Measurements from ENCODE around the gene TINAGL1. TPM values are rescaled to one million over a fixed set of nuclear protein-coding genes. Genes with fewer than 3 reads are reported as not detected.

The TINAGL1 gene
- total and polyA plus RNA-seq, 2 donors (not counting 1 experiment from before 2014, with no cell fraction given), result 3.0 to 92.5 TPM

DNA sequence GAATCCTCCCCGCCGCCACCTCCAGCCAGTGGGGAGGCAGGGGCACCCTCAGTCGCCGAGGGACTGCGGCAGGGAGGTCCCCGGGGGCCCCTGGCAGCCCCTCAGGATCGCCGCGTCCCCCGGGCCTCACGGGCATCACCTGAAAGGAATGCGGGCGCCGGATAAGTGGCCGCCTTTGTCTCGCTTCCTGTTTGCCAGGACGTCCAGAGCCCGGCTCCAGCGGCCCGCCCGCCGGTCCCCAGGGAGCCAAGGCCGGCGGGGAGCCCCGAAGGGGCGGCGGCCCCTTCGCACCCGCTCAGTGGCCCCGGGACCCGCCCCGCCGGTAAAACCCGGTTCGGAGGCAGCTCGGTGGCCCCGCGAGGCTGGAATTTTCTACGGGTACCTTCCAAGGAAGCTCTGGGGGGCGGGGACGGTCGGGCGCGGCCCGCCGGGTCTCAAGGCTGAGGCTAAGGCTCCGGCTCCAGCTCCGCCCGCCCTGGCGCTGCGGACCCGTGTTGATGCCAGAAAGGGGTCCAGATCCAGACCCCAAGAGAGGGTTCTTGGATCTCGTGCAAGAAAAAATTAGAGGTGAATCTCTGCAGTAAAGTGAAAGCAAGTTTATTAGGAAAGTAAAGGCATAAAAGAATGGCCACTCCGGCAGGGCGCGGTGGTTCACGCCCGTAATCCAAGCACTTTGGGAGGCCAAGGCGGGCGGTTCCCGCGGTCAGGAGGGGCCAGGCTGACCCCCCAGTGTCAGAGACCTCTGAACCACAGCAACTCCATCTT, 12.6 kb downstream of the TINAGL1 start:
- no peaks in the 10 kb centered on the region for H3K9me3 ChIP-seq (ENCODE audit: control insufficient read depth, insufficient read depth, low read depth, low read length)
- H3K27ac ChIP-seq (ENCODE audit: insufficient read depth, low read length), result no peak overlapping the region
- peak in 1 of 2 donors; percentile 40 for DNase-seq (ENCODE audit: low read depth in 2 of 2)
- TF ChIP-seq, protein P1, sequence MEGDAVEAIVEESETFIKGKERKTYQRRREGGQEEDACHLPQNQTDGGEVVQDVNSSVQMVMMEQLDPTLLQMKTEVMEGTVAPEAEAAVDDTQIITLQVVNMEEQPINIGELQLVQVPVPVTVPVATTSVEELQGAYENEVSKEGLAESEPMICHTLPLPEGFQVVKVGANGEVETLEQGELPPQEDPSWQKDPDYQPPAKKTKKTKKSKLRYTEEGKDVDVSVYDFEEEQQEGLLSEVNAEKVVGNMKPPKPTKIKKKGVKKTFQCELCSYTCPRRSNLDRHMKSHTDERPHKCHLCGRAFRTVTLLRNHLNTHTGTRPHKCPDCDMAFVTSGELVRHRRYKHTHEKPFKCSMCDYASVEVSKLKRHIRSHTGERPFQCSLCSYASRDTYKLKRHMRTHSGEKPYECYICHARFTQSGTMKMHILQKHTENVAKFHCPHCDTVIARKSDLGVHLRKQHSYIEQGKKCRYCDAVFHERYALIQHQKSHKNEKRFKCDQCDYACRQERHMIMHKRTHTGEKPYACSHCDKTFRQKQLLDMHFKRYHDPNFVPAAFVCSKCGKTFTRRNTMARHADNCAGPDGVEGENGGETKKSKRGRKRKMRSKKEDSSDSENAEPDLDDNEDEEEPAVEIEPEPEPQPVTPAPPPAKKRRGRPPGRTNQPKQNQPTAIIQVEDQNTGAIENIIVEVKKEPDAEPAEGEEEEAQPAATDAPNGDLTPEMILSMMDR (conservative IDR thresholded peaks at IDR 0.05 in 1 of 2, IDR thresholded peaks at IDR 0.05 in 1 of 2; ENCODE audit: low read depth in 1 of 2, low read length in 2 of 2), result no peak
- TF ChIP-seq EZH2 (IDR thresholded peaks at IDR 0.05; ENCODE audit: low read length, missing control alignments), result no peak
- no peaks in the 10 kb centered on the region for H3K79me2 ChIP-seq (ENCODE audit: control insufficient read depth, insufficient read depth, low read length)
- H2AFZ ChIP-seq (ENCODE audit: low read length), result no peak overlapping the region
- no peaks in the 10 kb centered on the region for H4K20me1 ChIP-seq (ENCODE audit: control insufficient read depth, extremely low read depth, insufficient read depth, low read length)
- H3K27me3 ChIP-seq (ENCODE audit: control insufficient read depth, insufficient read depth, low read length), result no peaks in the 10 kb centered on the region
- H3K36me3 ChIP-seq (ENCODE audit: control insufficient read depth, insufficient read depth, low read length), result no peaks in the 10 kb centered on the region
- peak overlapping the region in 1 of 4 experiments; percentile 42 for H3K4me3 ChIP-seq (replicated peaks in 1 of 4; ENCODE audit: control extremely low read depth in 1 of 4, insufficient read depth in 1 of 4, low read depth in 3 of 4, low read length in 4 of 4)
- peak overlapping the region; percentile 68 for H3K4me2 ChIP-seq (ENCODE audit: extremely low read depth, insufficient read depth, low read length)
- peaks cover 4% of the 10 kb centered on the region for H3K4me1 ChIP-seq (ENCODE audit: control insufficient read depth, extremely low read depth, insufficient read depth, low read length)
- peak overlapping the region; percentile 30 for H3K9ac ChIP-seq (ENCODE audit: insufficient read depth, low read length)

DNA sequence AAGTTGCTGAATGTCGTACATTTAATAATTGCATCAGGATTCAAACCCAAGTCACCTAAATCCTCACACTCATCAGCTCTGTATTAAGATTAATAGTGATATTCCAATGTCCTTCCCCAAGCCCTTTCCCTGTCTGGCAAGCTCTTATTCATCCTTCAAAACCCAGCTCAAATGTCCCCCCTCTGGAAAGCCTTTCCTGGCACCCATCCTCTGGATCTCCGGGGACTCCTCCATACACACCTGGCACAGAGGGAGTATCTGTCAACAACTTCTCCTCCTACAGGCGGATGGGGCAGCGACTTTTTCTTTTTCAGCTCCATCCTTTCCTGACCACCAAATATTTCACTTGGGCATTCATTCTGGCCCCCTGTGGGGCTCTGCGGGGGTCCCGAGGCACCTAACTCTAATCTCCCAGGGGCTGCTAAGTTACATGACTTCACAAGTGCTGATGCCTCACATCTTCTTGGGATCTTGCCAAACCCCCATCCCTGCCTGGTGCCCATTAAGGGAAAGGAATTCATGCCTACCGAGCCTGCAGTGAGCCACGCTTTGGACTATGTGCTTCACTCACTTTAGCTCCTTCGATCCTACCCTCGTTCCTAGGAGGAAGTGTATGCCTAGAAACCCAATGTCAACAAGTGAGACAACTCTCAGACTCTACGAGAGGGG, 15.2 kb downstream of the TINAGL1 start:
- no peak overlapping the region for H3K4me2 ChIP-seq (ENCODE audit: extremely low read depth, insufficient read depth, low read length)
- H3K4me1 ChIP-seq (ENCODE audit: control insufficient read depth, extremely low read depth, insufficient read depth, low read length), result peaks cover 2% of the 10 kb centered on the region

DNA sequence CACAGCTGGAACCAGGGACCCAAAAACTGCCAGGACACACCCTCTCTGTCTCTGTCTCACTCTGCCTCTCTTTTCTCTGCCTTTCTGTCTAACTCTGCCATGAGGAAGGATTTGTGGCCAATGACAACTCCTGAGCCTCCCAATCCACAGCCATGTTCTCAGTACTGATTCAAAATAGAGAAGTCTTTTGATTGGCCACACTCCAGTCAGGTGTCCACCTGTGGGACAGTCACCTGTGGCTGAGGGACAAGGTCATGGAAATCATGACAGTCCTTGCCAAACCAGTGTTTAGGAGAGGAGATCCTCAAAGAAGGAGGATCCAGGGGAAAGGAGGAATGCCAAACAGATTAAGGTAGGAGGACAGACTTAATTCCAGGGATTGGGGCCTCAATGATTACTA, 15.8 kb downstream of the TINAGL1 start:
- no peak for TF ChIP-seq EZH2 (IDR thresholded peaks at IDR 0.05; ENCODE audit: low read length, missing control alignments)
- TF ChIP-seq, protein P1 (conservative IDR thresholded peaks at IDR 0.05 in 1 of 2, IDR thresholded peaks at IDR 0.05 in 1 of 2; ENCODE audit: low read depth in 1 of 2, low read length in 2 of 2), result no peak
- Histone ChIP-seq H3K4me3 (replicated peaks in 1 of 4; ENCODE audit: control extremely low read depth in 1 of 4, insufficient read depth in 1 of 4, low read depth in 3 of 4, low read length in 4 of 4) (no peak overlapping the region), H3K27ac (ENCODE audit: insufficient read depth, low read length) (no peak overlapping the region), H3K4me1 (ENCODE audit: control insufficient read depth, extremely low read depth, insufficient read depth, low read length) (peaks cover 2% of the 10 kb centered on the region), H3K9ac (ENCODE audit: insufficient read depth, low read length) (no peak overlapping the region), H3K9me3 (ENCODE audit: control insufficient read depth, insufficient read depth, low read depth, low read length) (no peaks in the 10 kb centered on the region), H3K36me3 (ENCODE audit: control insufficient read depth, insufficient read depth, low read length) (no peaks in the 10 kb centered on the region), H3K27me3 (ENCODE audit: control insufficient read depth, insufficient read depth, low read length) (no peaks in the 10 kb centered on the region), H3K4me2 (ENCODE audit: extremely low read depth, insufficient read depth, low read length) (no peak overlapping the region), H3K79me2 (ENCODE audit: control insufficient read depth, insufficient read depth, low read length) (no peaks in the 10 kb centered on the region), H2AFZ (ENCODE audit: low read length) (no peak overlapping the region), H4K20me1 (ENCODE audit: control insufficient read depth, extremely low read depth, insufficient read depth, low read length) (no peaks in the 10 kb centered on the region)
- DNase-seq (ENCODE audit: low read depth in 2 of 2), result no peak

More for the DNA sequence above, 15.2 kb downstream of the TINAGL1 start:
- H3K27me3 ChIP-seq (ENCODE audit: control insufficient read depth, insufficient read depth, low read length), result no peaks in the 10 kb centered on the region
- no peaks in the 10 kb centered on the region for H3K9me3 ChIP-seq (ENCODE audit: control insufficient read depth, insufficient read depth, low read depth, low read length)
- H3K79me2 ChIP-seq (ENCODE audit: control insufficient read depth, insufficient read depth, low read length), result no peaks in the 10 kb centered on the region
- no peak overlapping the region for H2AFZ ChIP-seq (ENCODE audit: low read length)
- DNase-seq (ENCODE audit: low read depth in 2 of 2), result peak in 1 of 2 donors; percentile 49
- H3K4me3 ChIP-seq (replicated peaks in 1 of 4; ENCODE audit: control extremely low read depth in 1 of 4, insufficient read depth in 1 of 4, low read depth in 3 of 4, low read length in 4 of 4), result no peak overlapping the region
- H3K9ac ChIP-seq (ENCODE audit: insufficient read depth, low read length), result no peak overlapping the region
- H3K36me3 ChIP-seq (ENCODE audit: control insufficient read depth, insufficient read depth, low read length), result no peaks in the 10 kb centered on the region
- no peak overlapping the region for H3K27ac ChIP-seq (ENCODE audit: insufficient read depth, low read length)
- no peak for TF ChIP-seq EZH2 (IDR thresholded peaks at IDR 0.05; ENCODE audit: low read length, missing control alignments)
- TF ChIP-seq, protein P1 (conservative IDR thresholded peaks at IDR 0.05 in 1 of 2, IDR thresholded peaks at IDR 0.05 in 1 of 2; ENCODE audit: low read depth in 1 of 2, low read length in 2 of 2), result no peak
- H4K20me1 ChIP-seq (ENCODE audit: control insufficient read depth, extremely low read depth, insufficient read depth, low read length), result no peaks in the 10 kb centered on the region

All from fibroblast of lung (primary cell).